ENCODE results near the gene ZSCAN12. TPM values are rescaled to one million over a fixed set of nuclear protein-coding genes. Genes with fewer than 3 reads are reported as not detected.

Gene ZSCAN12
- total RNA-seq, 1 experiment from 2014 or later: 12.6 TPM

DNA sequence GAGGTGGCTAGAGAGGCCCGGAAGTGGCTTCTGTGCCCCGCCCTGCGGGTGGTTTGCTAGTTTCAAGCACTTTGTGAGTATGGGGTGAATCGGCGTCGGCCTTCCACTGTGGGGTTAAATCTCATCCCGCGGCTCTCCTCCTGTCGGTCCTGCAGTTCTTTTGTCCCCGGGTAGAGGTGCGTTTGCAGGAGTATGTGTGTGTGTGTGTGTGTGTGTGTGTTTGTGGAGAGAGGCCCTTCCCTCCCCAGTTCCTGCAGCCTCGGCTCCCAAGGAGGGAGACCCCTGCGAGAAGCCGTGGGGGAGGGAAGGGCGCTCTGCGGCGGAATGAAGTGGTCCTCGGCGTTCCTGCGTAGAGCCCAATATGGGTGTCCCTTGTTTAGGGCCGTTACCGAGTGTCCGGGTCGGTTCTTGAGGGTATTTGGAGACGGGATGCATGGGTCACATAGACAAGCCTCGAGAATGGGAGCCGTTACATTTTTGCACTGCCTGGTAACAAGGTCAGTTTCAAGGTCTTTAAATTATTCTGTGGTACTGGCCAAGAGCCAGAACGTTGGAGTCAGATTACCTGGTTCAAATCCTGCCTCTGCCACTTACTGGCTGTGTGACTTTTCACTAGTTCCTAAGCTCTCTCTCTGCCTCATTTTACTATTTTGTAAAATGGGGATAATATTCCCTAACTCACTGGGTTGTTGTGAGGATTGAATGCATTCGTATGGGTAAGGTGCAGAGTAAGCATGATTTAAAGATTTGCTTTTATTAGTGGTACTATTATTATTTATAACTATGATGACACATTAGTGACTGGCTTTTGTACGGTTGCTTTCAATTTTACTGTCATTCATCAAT lies 49.4 kb downstream of the ZSCAN12 start, which contains the start of gene ZKSCAN3:
ZKSCAN3 (plus strand) TSS at position 56 of the 846 bp plus-strand sequence. CDS start 9,640 bp downstream, outside the sequence.
- TF ChIP-seq, protein P1, sequence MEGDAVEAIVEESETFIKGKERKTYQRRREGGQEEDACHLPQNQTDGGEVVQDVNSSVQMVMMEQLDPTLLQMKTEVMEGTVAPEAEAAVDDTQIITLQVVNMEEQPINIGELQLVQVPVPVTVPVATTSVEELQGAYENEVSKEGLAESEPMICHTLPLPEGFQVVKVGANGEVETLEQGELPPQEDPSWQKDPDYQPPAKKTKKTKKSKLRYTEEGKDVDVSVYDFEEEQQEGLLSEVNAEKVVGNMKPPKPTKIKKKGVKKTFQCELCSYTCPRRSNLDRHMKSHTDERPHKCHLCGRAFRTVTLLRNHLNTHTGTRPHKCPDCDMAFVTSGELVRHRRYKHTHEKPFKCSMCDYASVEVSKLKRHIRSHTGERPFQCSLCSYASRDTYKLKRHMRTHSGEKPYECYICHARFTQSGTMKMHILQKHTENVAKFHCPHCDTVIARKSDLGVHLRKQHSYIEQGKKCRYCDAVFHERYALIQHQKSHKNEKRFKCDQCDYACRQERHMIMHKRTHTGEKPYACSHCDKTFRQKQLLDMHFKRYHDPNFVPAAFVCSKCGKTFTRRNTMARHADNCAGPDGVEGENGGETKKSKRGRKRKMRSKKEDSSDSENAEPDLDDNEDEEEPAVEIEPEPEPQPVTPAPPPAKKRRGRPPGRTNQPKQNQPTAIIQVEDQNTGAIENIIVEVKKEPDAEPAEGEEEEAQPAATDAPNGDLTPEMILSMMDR (conservative IDR thresholded peaks at IDR 0.05): no peak
- Histone ChIP-seq H4K8ac (replicated peaks; ENCODE audit: insufficient read length, low read depth, low read length) (no peak within 1 kb of the TSS), H2BK5ac (ENCODE audit: insufficient read length, low read length) (no peak within 1 kb of the TSS), H3K9ac (ENCODE audit: extremely low read depth, insufficient read length, low read length) (peak within 1 kb of the TSS; percentile 96), H2BK120ac (ENCODE audit: low read depth, low read length, poor library complexity, severe bottlenecking) (no peak within 1 kb of the TSS), H2AFZ (ENCODE audit: low read length) (peak within 1 kb of the TSS; percentile 86), H3T11ph (ENCODE audit: low read length) (no peak within 1 kb of the TSS), H3K9me3 (ENCODE audit: control insufficient read depth, low read depth, low read length) (no peaks in the 10 kb centered on the region), H3K27me3 (ENCODE audit: insufficient read depth, low read length) (no peaks in the 10 kb centered on the region; the same call in 1 of the 2 replicates), H4K20me1 (ENCODE audit: control insufficient read depth, insufficient read depth, insufficient read length) (no peaks in the 10 kb centered on the region), H3K79me2 (ENCODE audit: insufficient read depth, low read length) (peaks cover 3% of the 10 kb centered on the region; the same call in 1 of the 2 replicates), H2BK15ac (ENCODE audit: low read depth, low read length) (no peak within 1 kb of the TSS), H3K14ac (ENCODE audit: insufficient read depth, low read length) (peak within 1 kb of the TSS; percentile 85), H3K23me2 (ENCODE audit: insufficient read length, low read depth, low read length, poor library complexity, severe bottlenecking) (peaks cover 8% of the 10 kb centered on the region), H3K23ac (ENCODE audit: insufficient read length, low read depth, low read length) (no peak within 1 kb of the TSS), H3K4me2 (ENCODE audit: insufficient read depth, insufficient read length, low read length) (peak within 1 kb of the TSS; percentile 95), H3K27ac (ENCODE audit: insufficient read length, low read depth, low read length) (peak within 1 kb of the TSS; percentile 70), H2BK20ac (ENCODE audit: low read depth, low read length, poor library complexity, severe bottlenecking) (no peak within 1 kb of the TSS), H3K4me1 (ENCODE audit: insufficient read depth, low read length) (peaks cover 3% of the 10 kb centered on the region; the same call in 1 of the 2 replicates), H3K4ac (ENCODE audit: low read depth, low read length) (no peak within 1 kb of the TSS), H3K56ac (ENCODE audit: insufficient read length, low read depth, low read length) (no peak within 1 kb of the TSS), H2AK5ac (ENCODE audit: insufficient read length, low read length) (no peak within 1 kb of the TSS), H4K91ac (ENCODE audit: insufficient read length, low read depth, low read length) (no peak within 1 kb of the TSS), H3K79me1 (ENCODE audit: insufficient read depth, low read depth, low read length, poor library complexity, severe bottlenecking) (peaks cover 6% of the 10 kb centered on the region), H3K18ac (ENCODE audit: insufficient read length, low read depth, low read length) (peak within 1 kb of the TSS; percentile 95), H4K5ac (ENCODE audit: insufficient read length, low read depth, low read length) (peak within 1 kb of the TSS; percentile 94), H2BK12ac (ENCODE audit: insufficient read length, low read depth, low read length) (no peak within 1 kb of the TSS)
- Mint-ChIP-seq H3K4me3 (peak within 1 kb of the TSS; percentile 97 to 100), H3K36me3 (ENCODE audit: insufficient read depth in 1 of 3, low read depth in 3 of 3) (peaks cover 10 to 17% (median 16%) of the 10 kb centered on the region in 3 experiments), H3K27me3 (ENCODE audit: low read depth) (peaks cover 15% of the 10 kb centered on the region), H3K27ac (peak within 1 kb of the TSS; percentile 96 to 99 (median 98)), H3K9me3 (peaks cover 4 to 8% of the 10 kb centered on the region in 2 experiments; a peak in 4 of 5 replicates), H3K4me1 (peaks cover 13 to 18% of the 10 kb centered on the region in 2 experiments)
- peak; percentile 83 for DNase-seq
- WGBS (ENCODE audit: extremely low coverage, insufficient read length, low lambda C conversion rate): no CpG with 5 or more reads among the region's 30 CpGs

All from H9 (cell line).